ENCODE data around the gene ADGRL1.

ADGRL1 gene

GRCh38 chr19:14161305-14161704, 44.7 kb downstream of the ADGRL1 start:
- H3K36me3 ChIP-seq (replicated peaks in 1 of 2; ENCODE audit: control insufficient read depth in 2 of 2, insufficient read depth in 2 of 2, low read length in 2 of 2), result peaks cover 54 to 63% of the 10 kb centered on the region in 2 donors
- H3K27me3 ChIP-seq (ENCODE audit: control insufficient read depth in 3 of 3, insufficient read depth in 3 of 3, low read depth in 1 of 3, low read length in 3 of 3), result no peaks in the 10 kb centered on the region
- peaks cover 12 to 17% of the 10 kb centered on the region in 2 donors for H3K4me1 ChIP-seq (ENCODE audit: control insufficient read depth in 2 of 2, insufficient read depth in 1 of 2, low read depth in 1 of 2, low read length in 2 of 2)
- no peak overlapping the region for H4K8ac ChIP-seq (ENCODE audit: low read depth, low read length)
- no peak overlapping the region for H2BK5ac ChIP-seq (ENCODE audit: low read length)
- H2BK120ac ChIP-seq (ENCODE audit: low read depth, low read length), result no peak overlapping the region
- no peak overlapping the region for H2BK15ac ChIP-seq (ENCODE audit: low read length)
- no peak overlapping the region for H3K4me3 ChIP-seq (ENCODE audit: low read length in 2 of 2)
- peak overlapping the region; percentile 73 for H2BK12ac ChIP-seq (ENCODE audit: low read length)
- no peak overlapping the region for H3K27ac ChIP-seq (replicated peaks; ENCODE audit: low read length)
- no peak overlapping the region for H3K4me2 ChIP-seq (ENCODE audit: insufficient read depth, low read length, poor library complexity, severe bottlenecking)
- no peak overlapping the region for H4K91ac ChIP-seq (ENCODE audit: low read depth, low read length, poor library complexity)
- no peak overlapping the region for H3K14ac ChIP-seq (ENCODE audit: low read length)
- H3K79me1 ChIP-seq (ENCODE audit: low read depth, low read length), result peaks cover 8% of the 10 kb centered on the region
- no peak overlapping the region for H2AFZ ChIP-seq (ENCODE audit: low read length)
- no peak overlapping the region for H3K4ac ChIP-seq (ENCODE audit: low read length)
- no peak overlapping the region for H3K9ac ChIP-seq (ENCODE audit: low read depth, low read length, poor library complexity)
- no peak overlapping the region for H3K18ac ChIP-seq (ENCODE audit: low read length)
- H2AK5ac ChIP-seq (ENCODE audit: low read depth, low read length), result no peak overlapping the region
- H3K23ac ChIP-seq (ENCODE audit: low read depth, low read length, poor library complexity), result peak overlapping the region; percentile 85
- no CpG with 5 or more reads among the region's 19 CpGs for WGBS, 2 donors (ENCODE audit: extremely low coverage in 2 of 2, insufficient read length in 2 of 2, insufficient replicate concordance in 1 of 2)
- DNase-seq (ENCODE audit: low spot score), result no peak
- H3K9me3 ChIP-seq (replicated peaks in 1 of 2; ENCODE audit: control insufficient read depth in 2 of 2, insufficient read depth in 1 of 2, low read depth in 1 of 2, low read length in 2 of 2), result peaks cover 0 to 1% of the 10 kb centered on the region in 2 donors

DNA sequence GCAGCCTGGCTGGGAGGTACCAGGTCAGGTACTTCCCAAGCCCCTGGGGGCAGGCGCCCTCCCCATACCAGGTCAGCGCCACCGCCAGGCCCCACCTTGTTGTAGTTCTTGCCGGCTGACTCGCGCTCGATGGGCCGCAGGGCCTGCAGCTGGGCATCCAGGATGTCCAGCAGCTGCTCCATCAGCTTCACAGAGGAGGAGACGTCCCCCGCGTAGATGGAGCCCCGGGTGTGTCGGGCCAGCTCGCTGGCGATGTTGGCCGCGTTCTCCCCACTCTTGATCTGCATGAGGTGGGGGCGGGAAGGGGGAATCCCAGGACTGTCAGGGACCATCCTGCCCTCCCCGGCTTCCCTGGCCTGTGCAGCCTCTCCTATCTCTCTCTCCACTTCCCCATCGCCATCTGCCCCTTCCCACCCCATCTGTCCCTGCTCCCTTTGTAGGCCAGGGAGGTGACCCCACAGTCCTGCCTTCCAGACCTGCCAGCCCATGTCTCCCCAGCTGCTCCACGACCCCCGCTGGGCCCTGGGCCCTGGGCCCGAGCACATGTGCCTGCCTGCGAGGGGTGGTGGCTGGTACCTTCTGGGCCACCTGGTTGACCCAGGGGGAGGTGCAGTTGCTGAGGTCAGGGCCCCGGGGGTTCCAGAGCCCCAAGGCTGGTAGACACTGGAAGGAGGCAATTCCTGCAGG, 45.8 kb downstream of the ADGRL1 start:
- Histone ChIP-seq H3K4me2 (ENCODE audit: insufficient read depth, low read length, poor library complexity, severe bottlenecking) (no peak overlapping the region), H2AK5ac (ENCODE audit: low read depth, low read length) (no peak overlapping the region), H2AFZ (ENCODE audit: low read length) (no peak overlapping the region), H3K27me3 (ENCODE audit: control insufficient read depth in 3 of 3, insufficient read depth in 3 of 3, low read depth in 1 of 3, low read length in 3 of 3) (no peaks in the 10 kb centered on the region), H3K23ac (ENCODE audit: low read depth, low read length, poor library complexity) (no peak overlapping the region), H3K27ac (replicated peaks; ENCODE audit: low read length) (no peak overlapping the region), H3K14ac (ENCODE audit: low read length) (no peak overlapping the region), H3K9ac (ENCODE audit: low read depth, low read length, poor library complexity) (peak overlapping the region; percentile 77), H4K91ac (ENCODE audit: low read depth, low read length, poor library complexity) (no peak overlapping the region), H3K4me1 (ENCODE audit: control insufficient read depth in 2 of 2, insufficient read depth in 1 of 2, low read depth in 1 of 2, low read length in 2 of 2) (peaks cover 10 to 11% of the 10 kb centered on the region in 2 donors), H3K79me1 (ENCODE audit: low read depth, low read length) (peaks cover 8% of the 10 kb centered on the region), H2BK120ac (ENCODE audit: low read depth, low read length) (no peak overlapping the region), H2BK12ac (ENCODE audit: low read length) (no peak overlapping the region), H3K9me3 (replicated peaks in 1 of 2; ENCODE audit: control insufficient read depth in 2 of 2, insufficient read depth in 1 of 2, low read depth in 1 of 2, low read length in 2 of 2) (peaks cover 0 to 1% of the 10 kb centered on the region in 2 donors), H2BK5ac (ENCODE audit: low read length) (no peak overlapping the region), H4K8ac (ENCODE audit: low read depth, low read length) (peak overlapping the region; percentile 82), H3K36me3 (replicated peaks in 1 of 2; ENCODE audit: control insufficient read depth in 2 of 2, insufficient read depth in 2 of 2, low read length in 2 of 2) (peaks cover 64 to 74% of the 10 kb centered on the region in 2 donors), H3K18ac (ENCODE audit: low read length) (no peak overlapping the region), H2BK15ac (ENCODE audit: low read length) (no peak overlapping the region), H3K4me3 (ENCODE audit: low read length in 2 of 2) (no peak overlapping the region), H3K4ac (ENCODE audit: low read length) (no peak overlapping the region)
- WGBS, 2 donors (ENCODE audit: extremely low coverage in 2 of 2, insufficient read length in 2 of 2, insufficient replicate concordance in 1 of 2), result no CpG with 5 or more reads among the region's 25 CpGs
- DNase-seq (ENCODE audit: low spot score), result no peak

GRCh38 chr19:14159059-14159458, 46.9 kb downstream of the ADGRL1 start:
- Histone ChIP-seq H3K23ac (ENCODE audit: low read depth, low read length, poor library complexity) (peak overlapping the region; percentile 2), H2BK120ac (ENCODE audit: low read depth, low read length) (no peak overlapping the region), H3K4me1 (ENCODE audit: control insufficient read depth in 2 of 2, insufficient read depth in 1 of 2, low read depth in 1 of 2, low read length in 2 of 2) (peaks cover 2 to 3% of the 10 kb centered on the region in 2 donors), H3K9ac (ENCODE audit: low read depth, low read length, poor library complexity) (no peak overlapping the region), H2BK12ac (ENCODE audit: low read length) (no peak overlapping the region), H3K4ac (ENCODE audit: low read length) (no peak overlapping the region), H3K4me3 (ENCODE audit: low read length in 2 of 2) (peak overlapping the region in 1 of 2 donors; percentile 56), H4K91ac (ENCODE audit: low read depth, low read length, poor library complexity) (no peak overlapping the region), H3K79me1 (ENCODE audit: low read depth, low read length) (peaks cover 5% of the 10 kb centered on the region), H2AK5ac (ENCODE audit: low read depth, low read length) (no peak overlapping the region), H3K27me3 (ENCODE audit: control insufficient read depth in 3 of 3, insufficient read depth in 3 of 3, low read depth in 1 of 3, low read length in 3 of 3) (no peaks in the 10 kb centered on the region), H2AFZ (ENCODE audit: low read length) (no peak overlapping the region), H3K27ac (replicated peaks; ENCODE audit: low read length) (no peak overlapping the region), H2BK5ac (ENCODE audit: low read length) (peak overlapping the region; percentile 66), H4K8ac (ENCODE audit: low read depth, low read length) (no peak overlapping the region), H3K4me2 (ENCODE audit: insufficient read depth, low read length, poor library complexity, severe bottlenecking) (no peak overlapping the region), H2BK15ac (ENCODE audit: low read length) (no peak overlapping the region), H3K36me3 (replicated peaks in 1 of 2; ENCODE audit: control insufficient read depth in 2 of 2, insufficient read depth in 2 of 2, low read length in 2 of 2) (peaks cover 71 to 82% of the 10 kb centered on the region in 2 donors), H3K9me3 (replicated peaks in 1 of 2; ENCODE audit: control insufficient read depth in 2 of 2, insufficient read depth in 1 of 2, low read depth in 1 of 2, low read length in 2 of 2) (peaks cover 0 to 1% of the 10 kb centered on the region in 2 donors), H3K14ac (ENCODE audit: low read length) (no peak overlapping the region), H3K18ac (ENCODE audit: low read length) (no peak overlapping the region)
- no CpG with 5 or more reads among the region's 12 CpGs for WGBS, 2 donors (ENCODE audit: extremely low coverage in 2 of 2, insufficient read length in 2 of 2, insufficient replicate concordance in 1 of 2)
- no peak for DNase-seq (ENCODE audit: low spot score)

DNA sequence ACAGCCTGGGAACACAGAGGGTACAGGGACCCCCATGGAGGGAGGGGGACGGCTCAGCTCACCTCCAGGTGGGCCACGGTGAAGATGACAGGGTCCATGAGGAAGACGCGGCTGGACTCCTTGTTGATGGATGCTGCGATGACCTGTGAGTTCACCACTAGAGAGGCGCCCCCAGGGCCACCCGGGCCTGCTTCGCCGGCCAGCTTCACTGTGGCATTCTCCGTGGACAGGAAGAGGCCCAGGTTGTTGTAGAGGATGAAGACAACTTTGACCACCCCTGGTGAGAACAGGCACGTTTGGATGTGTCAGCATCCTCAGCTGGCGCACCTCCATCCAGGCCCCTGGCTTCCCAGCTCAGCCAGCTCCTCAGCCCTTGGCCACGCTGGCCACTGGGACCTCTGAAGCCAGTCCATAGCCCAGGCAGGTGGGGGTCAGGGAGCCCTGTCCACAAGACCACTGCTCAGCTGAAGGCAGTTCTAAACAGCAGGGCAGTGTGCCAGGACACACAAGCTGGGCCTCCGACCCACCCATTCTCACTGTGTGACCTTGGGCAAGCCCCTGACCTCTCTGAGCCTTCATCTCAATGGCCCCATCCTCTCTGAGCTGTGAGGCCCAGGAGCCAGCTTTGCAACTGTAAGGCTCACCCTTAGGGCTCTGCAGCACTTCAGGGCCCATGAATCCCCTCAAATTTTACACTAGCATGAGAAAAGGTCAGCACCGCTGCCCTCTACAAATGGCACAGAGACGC, 47.5 kb downstream of the ADGRL1 start:
- Histone ChIP-seq H3K9me3 (replicated peaks in 1 of 2; ENCODE audit: control insufficient read depth in 2 of 2, insufficient read depth in 1 of 2, low read depth in 1 of 2, low read length in 2 of 2) (peaks cover 0 to 1% of the 10 kb centered on the region in 2 donors), H3K36me3 (replicated peaks in 1 of 2; ENCODE audit: control insufficient read depth in 2 of 2, insufficient read depth in 2 of 2, low read length in 2 of 2) (peaks cover 73 to 84% of the 10 kb centered on the region in 2 donors), H3K18ac (ENCODE audit: low read length) (no peak overlapping the region), H3K27me3 (ENCODE audit: control insufficient read depth in 3 of 3, insufficient read depth in 3 of 3, low read depth in 1 of 3, low read length in 3 of 3) (no peaks in the 10 kb centered on the region), H3K4ac (ENCODE audit: low read length) (no peak overlapping the region), H3K14ac (ENCODE audit: low read length) (no peak overlapping the region), H3K4me1 (ENCODE audit: control insufficient read depth in 2 of 2, insufficient read depth in 1 of 2, low read depth in 1 of 2, low read length in 2 of 2) (no peaks in the 10 kb centered on the region), H3K27ac (replicated peaks; ENCODE audit: low read length) (no peak overlapping the region), H2BK120ac (ENCODE audit: low read depth, low read length) (no peak overlapping the region), H4K91ac (ENCODE audit: low read depth, low read length, poor library complexity) (no peak overlapping the region), H4K8ac (ENCODE audit: low read depth, low read length) (no peak overlapping the region), H2AK5ac (ENCODE audit: low read depth, low read length) (no peak overlapping the region), H3K23ac (ENCODE audit: low read depth, low read length, poor library complexity) (peak overlapping the region; percentile 2), H3K4me3 (ENCODE audit: low read length in 2 of 2) (no peak overlapping the region), H2BK15ac (ENCODE audit: low read length) (no peak overlapping the region), H2AFZ (ENCODE audit: low read length) (no peak overlapping the region), H3K79me1 (ENCODE audit: low read depth, low read length) (peaks cover 7% of the 10 kb centered on the region), H2BK12ac (ENCODE audit: low read length) (no peak overlapping the region), H3K9ac (ENCODE audit: low read depth, low read length, poor library complexity) (no peak overlapping the region), H3K4me2 (ENCODE audit: insufficient read depth, low read length, poor library complexity, severe bottlenecking) (no peak overlapping the region), H2BK5ac (ENCODE audit: low read length) (no peak overlapping the region)
- DNase-seq (ENCODE audit: low spot score), result no peak
- WGBS, 2 donors (ENCODE audit: extremely low coverage in 2 of 2, insufficient read length in 2 of 2, insufficient replicate concordance in 1 of 2), result no CpG with 5 or more reads among the region's 16 CpGs
